Measurements from ENCODE around the gene NCOA5. TPM values are rescaled to one million over a fixed set of nuclear protein-coding genes. Genes with fewer than 3 reads are reported as not detected.

The NCOA5 gene
- total and polyA plus RNA-seq, 9 of the 15 experiments (the other 6 are each of a cell fraction or from before 2014, with no cell fraction given): 3.9 to 22.8 (median 13.8) TPM

DNA sequence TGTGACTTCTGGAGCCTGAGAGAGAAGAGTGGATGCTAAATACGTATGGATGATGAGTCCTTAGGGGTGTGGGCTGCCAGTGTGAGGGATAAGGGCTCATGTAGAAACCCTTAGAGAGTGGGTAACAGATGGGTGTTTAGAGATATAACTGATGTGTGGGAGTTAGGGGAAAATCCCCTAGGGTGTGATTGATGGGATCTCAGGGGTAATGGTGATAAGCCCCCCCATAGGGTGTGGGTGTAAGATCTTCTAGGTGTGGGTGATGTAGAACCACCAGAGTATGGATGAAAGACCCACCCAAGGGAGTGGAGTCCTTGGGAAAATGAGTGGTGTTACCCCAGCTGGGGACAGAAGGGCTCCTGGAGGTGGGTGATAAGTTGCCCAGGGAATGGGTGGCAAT, 34.5 kb downstream of the NCOA5 start:
- Histone ChIP-seq H3K4me3 (no peak overlapping the region), H3K4me2 (ENCODE audit: insufficient read depth, low read length) (no peak overlapping the region), H3K27ac (ENCODE audit: extremely low read depth, low read depth, low read length) (no peak overlapping the region), H3K36me3 (ENCODE audit: control insufficient read depth, insufficient read depth, low read length) (no peaks in the 10 kb centered on the region), H3K9ac (ENCODE audit: insufficient read depth in 1 of 2, low read depth in 2 of 2, low read length in 2 of 2) (no peak overlapping the region), H3K9me1 (ENCODE audit: control insufficient read depth, insufficient read depth, low read length) (peaks cover 4% of the 10 kb centered on the region), H3K9me3 (replicated peaks; ENCODE audit: control insufficient read depth, insufficient read depth, low read depth, low read length) (no peaks in the 10 kb centered on the region), H3K4me1 (replicated peaks in 1 of 2; ENCODE audit: control insufficient read depth in 2 of 2, insufficient read depth in 2 of 2, low read length in 2 of 2) (peaks cover 0 to 20% of the 10 kb centered on the region in 2 experiments), H3K79me2 (ENCODE audit: control insufficient read depth, insufficient read depth, low read length) (no peaks in the 10 kb centered on the region), H3K27me3 (ENCODE audit: control insufficient read depth in 2 of 2, insufficient read depth in 2 of 2, low read length in 2 of 2) (peaks cover 0 to 5% of the 10 kb centered on the region in 2 experiments; a peak in 2 of 5 replicates), H2AFZ (ENCODE audit: low read depth, low read length) (no peak overlapping the region), H4K20me1 (replicated peaks; ENCODE audit: control insufficient read depth, insufficient read depth, low read length) (peaks cover 19% of the 10 kb centered on the region; the same call in 1 of the 2 replicates)
- DNase-seq (ENCODE audit: extremely low read depth in 1 of 4, low spot score in 3 of 4): no peak
- POLR2A ChIA-PET: interaction anchor here (0.6 to 1.0 kb wide), 2 partner anchors 21 to 1824 kb away, joined by 3 to 4 read pairs; no protein-coding TSS in a partner anchor
- CTCF ChIA-PET (ENCODE audit: low intra/inter-chr PET ratio): interaction anchor here (0.6 kb wide), 1 partner anchor 33 kb away, joined by 4 read pairs; no protein-coding TSS in a partner anchor
- TF ChIP-seq, protein P1, sequence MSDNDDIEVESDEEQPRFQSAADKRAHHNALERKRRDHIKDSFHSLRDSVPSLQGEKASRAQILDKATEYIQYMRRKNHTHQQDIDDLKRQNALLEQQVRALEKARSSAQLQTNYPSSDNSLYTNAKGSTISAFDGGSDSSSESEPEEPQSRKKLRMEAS (CRISPR knock-in tag; IDR thresholded peaks at IDR 0.05): no peak
- TF ChIP-seq ZBTB8A (IDR thresholded peaks at IDR 0.05; ENCODE audit: partially characterized antibody) (no peak), CCAR2 (IDR thresholded peaks at IDR 0.05; ENCODE audit: low read depth, low read length) (no peak), HEY1 (CRISPR knock-in tag; IDR thresholded peaks at IDR 0.05; ENCODE audit: borderline replicate concordance) (no peak), CBX5 (IDR thresholded peaks at IDR 0.05; ENCODE audit: borderline replicate concordance, low read depth) (no peak), ZNF124 (CRISPR knock-in tag; IDR thresholded peaks at IDR 0.05) (no peak), TEAD4 (IDR thresholded peaks at IDR 0.05; ENCODE audit: low read length) (no peak), TEAD4 (CRISPR knock-in tag; IDR thresholded peaks at IDR 0.05; ENCODE audit: borderline replicate concordance) (no peak), ZKSCAN1 (IDR thresholded peaks at IDR 0.05; ENCODE audit: low read depth, low read length) (no peak), PHTF2 (CRISPR knock-in tag; IDR thresholded peaks at IDR 0.05) (no peak), KAT7 (CRISPR knock-in tag; IDR thresholded peaks at IDR 0.05; ENCODE audit: borderline replicate concordance) (no peak), ZNF175 (CRISPR knock-in tag; IDR thresholded peaks at IDR 0.05; ENCODE audit: low read depth) (no peak), PRMT5 (CRISPR knock-in tag; IDR thresholded peaks at IDR 0.05) (no peak), RBM17 (IDR thresholded peaks at IDR 0.05; ENCODE audit: borderline replicate concordance, low read depth, low read length) (no peak)
- intact Hi-C loops (cut with micrococcal nuclease) (no loop called here), in situ Hi-C loops (cut with MboI) (no loop called here)
- no peak for ATAC-seq
- FAIRE-seq: no peak
- BruUV-seq (replicated peaks): no TSS peak
- WGBS (ENCODE audit: insufficient coverage, low coverage, missing lambda C conversion rate): 0% methylated on average over 1 of the region's 1 CpG
